Ovary (tissue), 9 donors: ENCODE results near the gene CDHR3. TPM values are rescaled to one million over a fixed set of nuclear protein-coding genes. Genes with fewer than 3 reads are reported as not detected.
"Not testable (repeated sequence)": the region's sequence is repeated elsewhere in the genome, so short reads cannot be mapped to it uniquely, and the experiment has no call there.

Experiments
- DNase-seq, 5 donors: peaks; one replicate each; pipeline ENCODE4 v3.0.0-alpha.2; 2019 to 2020
- H3K27ac ChIP-seq, 2 donors: fragments of 200-600 bp; one replicate each; pipeline versions ENCODE4 v1.5.1 to v1.8.0; 2019 to 2022
- H3K27me3 ChIP-seq: fragments of 200-600 bp; one replicate; pipeline ENCODE4 v1.8.0; 2022
- H3K36me3 ChIP-seq: fragments of 200-600 bp; sonication (generic); one replicate; pipeline ENCODE4 v1.5.1; 2019
- H3K4me1 ChIP-seq: one replicate; pipeline ENCODE4 v1.8.1; 2013; ENCODE audit warnings: mild to moderate bottlenecking, moderate library complexity; ENCODE audit not compliant: insufficient read depth
- H3K4me3 ChIP-seq: fragments of 200-600 bp; sonication (generic); one replicate; pipeline ENCODE4 v1.5.1; 2017
- H3K9me3 ChIP-seq, 2 donors: fragments of 200-600 bp in 1 of 2; sonication (generic) in 1 of 2; one replicate each; pipeline versions ENCODE4 v1.5.1 to v1.8.1; 2013 to 2019; ENCODE audit warnings: mild to moderate bottlenecking in 1 of 2, moderate library complexity in 1 of 2
- CTCF ChIP-seq, 3 donors: fragments of 450-650 bp in 2 of 3; fragments of 200-600 bp in 1 of 3; IDR thresholded peaks; one replicate each; pipeline versions ENCODE4 v1.5.1 to v1.8.0; 2016 to 2022; ENCODE audit warnings: antibody characterized with exemption in 3 of 3, mild to moderate bottlenecking in 1 of 3
- EP300 ChIP-seq: sonication (generic); formaldehyde crosslinking; IDR thresholded peaks from one replicate; pipeline ENCODE4 v1.6.1; 2017; ENCODE audit warnings: antibody characterized with exemption
- POLR2A ChIP-seq: fragments of 450-650 bp; IDR thresholded peaks from one replicate; pipeline ENCODE4 v1.6.1; 2017; ENCODE audit warnings: antibody characterized with exemption, mild to moderate bottlenecking, moderate library complexity
- WGBS, 3 donors: extraction: QIAGEN DNeasy Blood & Tissue Kit in 1 of 3; methylation state at CpG; one replicate each; pipeline versions ENCODE4 v1.1.5 to v1.1.7; 2013 to 2017; 5-methylcytosine and 5-hydroxymethylcytosine counted together
- intact Hi-C, 4 donors: fragments of 100-400 bp; cut with DNase I; formaldehyde crosslinking; loops; one replicate each; pipeline versions ENCODE4 v1.11.0 to v1.15.1; 2022 to 2023
- polyA plus RNA-seq, 2 donors: library from polyadenylated mRNA; stranded (reverse); fragments of 200-250 nt in 1 of 2; fragments of 350-450 nt in 1 of 2; fragmentation: Illumina TruSeq in 1 of 2; extraction: RNeasy Lipid Tissue Mini Kit (QIAGEN cat#74804) in 1 of 2; gene quantifications; one replicate each; pipeline ENCODE4 v1.2.3, GENCODE V29; 2013 to 2014
- total RNA-seq, 7 donors: library from RNA; depleted of rRNA in 2 of 7; stranded (reverse); fragments of >200 nt in 2 of 7; fragmentation: NEBNext Ultra II Directional in 3 of 7; extraction: Animal tissue kit (Norgen Biotek cat#: 25700) in 3 of 7; gene quantifications; one replicate each; pipeline versions ENCODE4 v1.1.0 to v1.2.4, GENCODE V29; 2016 to 2023
- donor health status: DM: no; HTN: no; CAD: no; lungs with moderate emphysema.
- donor health status: DM: no; HTN: no; CAD: no.
- donor health status: Bipolar disorder and iron deficiency.
- donor health status: DM: yes; HTN: yes; CAD: no.
- donor health status: DM: no; HTN: no; CAD: no.
- donor health status: DM: yes; HTN: yes; CAD: no.

The CDHR3 gene
- total and polyA plus RNA-seq, 9 donors = 1.8 to 76.4 (median 8.6) TPM

- Histone ChIP-seq H3K27ac (no peak overlapping the region), H3K27me3 (peaks cover 2% of the 10 kb centered on the region), H3K4me1 (no peaks in the 10 kb centered on the region), H3K9me3 (no peaks in the 10 kb centered on the region), H3K4me3 (no peak overlapping the region), H3K36me3 (no peaks in the 10 kb centered on the region)
- intact Hi-C loops = no loop called here
- TF ChIP-seq CTCF (IDR thresholded peaks at IDR 0.05) (no peak), POLR2A (no peak), EP300 (no peak)
- DNase-seq = no peak
- 73 to 82% (median 81%) methylated on average over 15 of the region's 15 CpGs for WGBS, 3 donors
Observed at GRCh38 chr7:105952917-105953595, 10.0 kb upstream of the CDHR3 start.

- Histone ChIP-seq H3K9me3 (no peaks in the 10 kb centered on the region), H3K36me3 (no peaks in the 10 kb centered on the region), H3K4me1 (no peaks in the 10 kb centered on the region), H3K27me3 (peaks cover 2% of the 10 kb centered on the region), H3K27ac (no peak overlapping the region), H3K4me3 (no peak overlapping the region)
- TF ChIP-seq CTCF (IDR thresholded peaks at IDR 0.05) (no peak), EP300 (no peak), POLR2A (no peak)
- intact Hi-C loops = no loop called here
- DNase-seq = no peak
- 89 to 90% (median 89%) methylated on average over 3 of the region's 3 CpGs for WGBS, 3 donors
Observed at GRCh38 chr7:105954711-105955110, 8.4 kb upstream of the CDHR3 start.

GRCh38 chr7:105955651-105956466 lies 7.2 kb upstream of the CDHR3 start:
- H3K27me3 ChIP-seq, H3K36me3 ChIP-seq, intact Hi-C loops, H3K4me3 ChIP-seq, H3K4me1 ChIP-seq, H3K27ac ChIP-seq, DNase-seq, H3K9me3 ChIP-seq: not testable (repeated sequence)
- 85 to 89% (median 88%) methylated on average over 52 of the region's 52 CpGs for WGBS, 3 donors

- Histone ChIP-seq H3K36me3 (no peaks in the 10 kb centered on the region), H3K27me3 (peaks cover 2% of the 10 kb centered on the region), H3K4me3 (no peak overlapping the region), H3K27ac (no peak overlapping the region), H3K9me3 (no peaks in the 10 kb centered on the region), H3K4me1 (no peaks in the 10 kb centered on the region)
- DNase-seq = no peak
- TF ChIP-seq POLR2A (no peak), EP300 (no peak), CTCF (IDR thresholded peaks at IDR 0.05) (no peak)
- WGBS, 3 donors = 75 to 84% (median 81%) methylated on average over 3 of the region's 3 CpGs
- intact Hi-C loops = no loop called here
Observed at GRCh38 chr7:105958012-105958411, 5.1 kb upstream of the CDHR3 start.

GRCh38 chr7:105962353-105962752 lies 711 bp upstream of the CDHR3 start:
- no peak for DNase-seq
- 85 to 89% (median 85%) methylated on average over 7 of the region's 7 CpGs for WGBS, 3 donors
- TF ChIP-seq CTCF (IDR thresholded peaks at IDR 0.05) = no peak
- TF ChIP-seq EP300 = no peak
- no peak for TF ChIP-seq POLR2A
- Histone ChIP-seq H3K4me3 (no peak overlapping the region), H3K4me1 (no peaks in the 10 kb centered on the region), H3K27ac (no peak overlapping the region), H3K9me3 (no peaks in the 10 kb centered on the region), H3K27me3 (no peaks in the 10 kb centered on the region), H3K36me3 (no peaks in the 10 kb centered on the region)
- intact Hi-C loops = no loop called here
